Activated CD4-positive, alpha-beta T cell treated with anti-CD3 and anti-CD28 coated beads, Interleukin-2, amount 50 U/mL, for 24 hours (primary cell): Measurements from ENCODE around the gene IFIT3.

Source experiments
- DNase-seq, 2 donors: peaks; one replicate each; pipeline ENCODE4 v3.0.0-alpha.2; 2020; ENCODE audit warnings: low read depth in 1 of 2, low spot score in 1 of 2

IFIT3 gene

DNA sequence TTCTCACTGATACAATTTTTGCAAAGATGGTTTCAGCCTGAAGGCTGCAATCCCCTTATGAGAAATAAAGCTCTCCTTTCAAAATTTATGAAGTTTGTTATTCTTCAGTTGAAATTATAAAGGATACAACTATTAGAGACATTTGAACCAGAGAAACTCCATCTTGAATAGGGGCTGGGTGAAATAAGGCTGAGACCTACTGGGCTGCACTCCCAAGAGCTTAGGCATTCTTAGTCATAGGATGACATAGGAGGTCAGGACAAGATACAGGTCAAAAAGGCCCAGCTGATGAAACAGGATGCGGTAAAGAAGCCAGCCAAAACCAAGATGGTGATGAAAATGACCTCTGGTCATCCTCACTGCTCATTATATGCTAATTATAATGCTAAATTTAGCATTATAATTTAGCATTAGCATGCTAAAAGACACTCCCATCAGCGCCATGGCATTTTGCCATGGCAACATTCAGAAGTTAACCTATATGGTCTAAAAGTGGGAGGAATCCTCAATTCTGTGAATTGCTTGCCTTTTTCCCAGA is 27.7 kb downstream of the IFIT3 start:
- no peak for DNase-seq

DNA sequence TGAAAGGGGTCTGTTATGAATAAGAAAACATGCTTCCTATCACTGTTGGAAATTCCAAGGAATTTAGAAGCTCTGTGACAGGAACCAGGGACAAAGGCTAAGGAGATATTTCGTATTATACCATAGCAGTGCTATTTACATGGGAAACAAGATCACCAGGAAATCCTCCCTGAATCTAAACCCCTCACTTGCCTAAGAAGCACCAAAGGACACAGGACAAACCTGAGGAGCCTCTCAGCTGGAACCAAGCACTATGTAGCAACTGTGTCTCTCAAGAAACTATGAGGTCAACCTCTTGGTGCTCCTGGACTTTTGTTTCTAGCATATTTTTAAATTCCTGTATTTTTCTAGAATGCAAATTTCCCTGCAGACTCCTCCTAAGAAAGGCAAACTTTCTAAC is 29.3 kb downstream of the IFIT3 start:
- DNase-seq, result no peak

DNA sequence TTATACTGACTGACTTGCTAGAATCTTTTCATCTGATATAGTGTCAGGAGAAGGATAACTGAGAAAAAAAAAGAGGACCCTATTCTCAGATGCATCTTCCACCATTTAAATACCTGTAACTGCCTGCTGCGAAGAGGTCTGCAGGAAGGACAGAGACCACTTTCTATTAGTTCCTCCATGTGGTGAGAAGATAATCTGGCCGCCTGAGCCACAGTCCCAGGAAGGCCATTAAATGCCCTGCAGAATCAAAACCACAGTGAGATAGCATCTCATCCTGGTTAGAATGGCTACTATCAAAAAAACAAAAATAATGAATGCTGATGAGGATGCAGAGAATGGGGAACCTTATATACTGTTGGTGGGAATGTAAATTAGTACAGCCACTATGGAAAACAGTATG is 30.2 kb downstream of the IFIT3 start:
- no peak for DNase-seq

DNA sequence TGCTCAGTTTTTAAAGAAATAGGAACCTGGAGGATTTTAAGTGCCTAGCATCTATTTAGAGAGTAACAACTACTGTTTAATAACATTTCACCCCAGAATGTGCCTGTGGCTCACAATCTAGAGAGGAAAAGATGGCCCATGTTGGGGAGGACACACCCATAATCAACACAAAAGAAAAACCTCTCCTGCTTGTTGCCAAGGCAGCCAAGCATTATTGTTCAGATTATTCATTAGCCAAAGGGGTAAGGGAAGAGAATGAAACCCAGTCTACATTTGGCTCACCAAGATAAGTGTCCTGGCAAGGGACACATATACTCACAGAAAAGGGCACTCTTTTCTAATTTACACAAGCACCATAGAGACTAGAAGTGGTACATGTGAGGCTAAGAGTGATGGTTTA is 32.4 kb downstream of the IFIT3 start:
- no peak for DNase-seq

DNA sequence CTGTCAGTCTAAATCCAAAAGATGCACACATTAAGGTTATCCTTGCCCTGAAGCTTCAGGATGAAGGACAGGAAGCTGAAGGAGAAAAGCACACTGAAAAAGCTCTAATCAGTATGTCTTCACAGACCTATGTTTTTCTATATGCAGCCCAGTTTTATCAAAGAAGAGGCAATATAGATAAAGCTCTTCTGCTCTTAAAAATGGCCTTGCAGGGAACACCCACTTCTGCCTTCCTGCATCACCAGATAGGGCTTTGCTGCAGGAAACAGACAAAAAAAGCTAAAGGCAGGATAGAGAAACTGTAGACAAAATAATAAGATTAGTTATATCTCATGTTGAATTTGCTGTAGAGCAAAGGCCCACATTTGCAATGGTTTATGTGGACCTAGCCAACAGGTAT is 35.1 kb downstream of the IFIT3 start:
- DNase-seq, result no peak

DNA sequence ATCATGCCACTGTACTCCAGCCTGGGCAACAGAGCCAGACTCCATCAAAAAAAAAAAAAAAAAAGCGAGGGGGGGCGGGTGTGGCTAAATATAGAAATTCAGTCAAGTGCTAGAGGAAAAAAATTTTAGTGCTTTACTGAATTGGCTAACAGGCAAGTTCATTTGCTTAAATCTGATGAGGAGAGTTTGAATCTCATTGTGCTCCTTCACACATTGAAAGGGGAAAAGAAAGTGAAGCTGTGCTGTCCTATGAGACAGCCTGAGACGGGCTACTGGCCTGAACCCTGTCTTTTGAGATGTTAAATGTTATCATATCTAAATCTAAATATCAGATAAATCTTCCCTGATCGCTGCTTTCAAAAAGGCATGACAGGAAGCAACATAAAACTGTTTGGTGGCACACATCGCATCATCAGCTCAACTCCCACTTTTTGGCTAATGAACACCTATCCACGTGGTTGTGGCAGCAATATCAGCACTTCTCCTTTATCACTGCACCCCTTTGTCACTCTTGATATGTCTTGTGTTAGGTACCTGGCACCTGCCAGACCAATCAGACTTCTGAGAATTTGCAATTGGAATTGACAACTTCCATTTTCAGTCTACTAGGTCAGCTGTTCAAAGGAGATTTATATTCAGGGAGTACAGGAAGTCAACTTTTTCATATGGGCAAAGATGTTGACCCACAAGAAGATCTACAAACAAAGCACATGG is 36.1 kb downstream of the IFIT3 start:
- no peak for DNase-seq

DNA sequence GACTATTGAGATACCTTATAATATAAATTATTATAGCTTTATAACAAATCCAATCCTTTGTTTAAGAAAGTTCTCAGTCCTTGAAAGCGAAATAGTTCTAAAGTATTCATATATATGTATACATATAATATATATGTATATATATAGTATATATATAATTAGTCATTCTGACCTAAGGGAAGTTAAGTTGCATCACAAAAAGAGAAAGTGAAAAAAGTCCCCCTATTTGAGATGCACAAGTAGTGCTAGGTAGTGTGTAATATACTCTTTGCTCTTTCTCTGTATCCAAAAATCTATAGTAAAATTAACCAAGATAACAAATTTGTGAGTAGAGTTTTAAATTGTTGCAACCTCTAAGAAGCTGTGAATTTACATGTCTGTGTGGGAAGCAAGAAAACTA is 36.7 kb downstream of the IFIT3 start:
- no peak for DNase-seq

DNA sequence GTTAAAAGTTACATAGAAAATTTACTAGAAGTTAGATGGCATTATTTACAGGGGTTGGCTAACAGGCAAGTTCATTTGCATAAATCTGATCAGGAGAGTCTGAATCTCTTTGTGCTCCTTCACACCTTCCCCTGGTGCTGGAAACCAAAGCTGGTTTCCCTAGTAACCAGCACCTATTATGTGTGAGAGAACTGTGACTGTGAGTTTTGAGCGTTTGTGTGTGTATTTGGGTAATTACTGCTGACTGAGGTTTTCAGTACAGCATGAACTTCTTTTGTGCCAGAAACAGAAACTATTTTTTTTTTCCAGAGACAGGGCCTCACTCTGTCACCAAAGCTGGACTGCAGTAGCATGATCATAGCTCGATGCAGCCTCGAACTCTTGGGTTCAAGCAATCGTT is 39.7 kb downstream of the IFIT3 start:
- DNase-seq, result no peak

DNA sequence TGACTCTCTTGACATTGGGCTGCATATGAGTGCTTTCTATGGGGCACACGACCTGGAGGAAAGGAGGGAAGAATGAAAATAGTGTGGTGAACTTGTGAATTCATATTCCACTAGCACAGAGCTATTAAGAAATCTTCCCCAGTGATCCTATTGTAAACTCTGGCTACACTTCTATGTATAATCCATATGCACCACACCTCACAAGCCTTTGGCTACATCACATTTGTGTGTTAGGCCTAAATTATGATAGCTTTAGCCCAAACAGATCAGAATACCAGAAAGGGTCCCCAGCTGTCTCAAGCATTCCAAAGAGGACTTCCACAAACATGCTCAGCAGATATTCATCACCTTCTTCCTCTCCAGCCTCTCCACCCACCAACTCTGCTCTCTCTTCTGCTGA is 40.3 kb downstream of the IFIT3 start:
- no peak for DNase-seq

DNA sequence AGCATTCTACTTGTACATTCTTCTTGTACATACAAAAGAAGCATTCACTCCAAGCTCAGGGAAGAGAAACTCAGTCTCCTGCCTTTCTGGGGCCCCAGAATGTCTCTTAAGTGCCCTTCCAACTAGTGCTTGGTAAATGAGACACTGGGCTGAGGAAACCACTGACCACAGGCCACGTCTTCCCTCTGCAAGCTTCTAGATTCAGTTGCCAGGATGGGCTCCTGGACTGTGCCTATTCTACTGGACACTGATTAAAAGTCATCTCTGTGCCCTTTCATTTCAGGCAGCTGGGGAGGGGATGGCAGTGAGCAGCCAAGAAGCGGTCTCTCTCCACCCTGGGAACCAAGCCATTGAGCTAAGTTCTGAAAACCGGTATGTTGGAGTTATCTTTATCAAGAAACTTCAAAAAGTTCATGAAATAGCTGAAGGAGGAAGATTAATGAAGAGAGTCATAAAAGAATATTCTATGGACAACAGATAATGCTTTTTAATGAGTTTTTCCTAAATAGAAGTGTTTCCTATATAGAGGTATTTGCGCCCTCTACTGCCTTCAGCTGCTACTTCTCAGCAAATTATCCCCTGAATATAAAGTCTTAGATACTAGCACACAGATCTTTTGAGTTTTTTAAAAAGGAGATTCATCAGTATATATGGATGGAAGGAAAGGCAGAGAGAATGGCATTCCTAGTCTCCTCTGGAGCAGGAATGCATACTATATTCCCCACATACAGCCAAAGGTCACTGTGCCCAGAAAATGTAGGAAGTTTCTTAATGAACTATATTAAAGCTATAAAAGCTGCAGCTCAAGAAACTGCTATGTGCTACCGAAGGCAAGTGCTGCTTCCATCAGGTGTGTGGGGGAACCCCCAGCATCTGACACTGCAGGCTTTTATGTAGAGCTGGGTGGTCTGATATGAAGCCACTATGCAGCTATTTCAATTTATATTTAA is 41.6 kb downstream of the IFIT3 start:
- no peak for DNase-seq

DNA sequence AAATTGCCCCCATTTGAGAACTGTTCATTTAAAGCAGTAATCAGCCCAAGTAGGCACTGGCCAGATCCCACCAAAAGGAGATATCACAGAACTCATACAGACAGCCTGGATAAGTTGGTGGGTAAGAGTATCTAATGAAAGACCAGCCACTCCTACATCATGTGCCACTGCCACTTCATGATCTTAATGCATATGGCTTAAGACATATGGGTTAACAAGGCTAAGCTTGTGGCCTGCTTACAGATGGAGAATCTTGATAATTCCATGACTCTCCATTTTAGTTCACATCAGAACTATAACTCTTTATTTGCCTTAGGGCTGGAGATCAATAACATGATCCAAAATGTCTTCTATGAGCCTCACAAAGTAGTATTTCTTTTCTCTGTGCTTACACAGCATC is 43.3 kb downstream of the IFIT3 start:
- DNase-seq, result no peak

DNA sequence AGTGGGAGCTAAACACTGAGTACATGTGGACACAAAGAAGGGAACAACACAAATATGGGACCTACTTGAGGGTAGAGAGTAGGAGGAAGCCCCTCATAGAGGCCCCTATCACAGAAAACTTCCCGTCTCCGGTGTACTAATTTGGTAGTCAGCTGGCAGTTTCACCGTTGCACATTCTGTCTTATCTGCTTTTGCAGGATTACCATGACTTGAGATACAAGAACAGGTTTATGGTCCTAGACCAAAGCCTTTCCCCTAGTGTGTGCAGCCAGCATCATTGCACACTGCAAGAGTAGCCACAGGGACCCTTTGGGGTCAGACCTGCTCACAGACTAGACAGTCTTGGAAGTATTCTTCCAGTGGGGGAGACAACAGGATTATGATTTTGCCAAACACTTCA is 44.2 kb downstream of the IFIT3 start:
- no peak for DNase-seq

DNA sequence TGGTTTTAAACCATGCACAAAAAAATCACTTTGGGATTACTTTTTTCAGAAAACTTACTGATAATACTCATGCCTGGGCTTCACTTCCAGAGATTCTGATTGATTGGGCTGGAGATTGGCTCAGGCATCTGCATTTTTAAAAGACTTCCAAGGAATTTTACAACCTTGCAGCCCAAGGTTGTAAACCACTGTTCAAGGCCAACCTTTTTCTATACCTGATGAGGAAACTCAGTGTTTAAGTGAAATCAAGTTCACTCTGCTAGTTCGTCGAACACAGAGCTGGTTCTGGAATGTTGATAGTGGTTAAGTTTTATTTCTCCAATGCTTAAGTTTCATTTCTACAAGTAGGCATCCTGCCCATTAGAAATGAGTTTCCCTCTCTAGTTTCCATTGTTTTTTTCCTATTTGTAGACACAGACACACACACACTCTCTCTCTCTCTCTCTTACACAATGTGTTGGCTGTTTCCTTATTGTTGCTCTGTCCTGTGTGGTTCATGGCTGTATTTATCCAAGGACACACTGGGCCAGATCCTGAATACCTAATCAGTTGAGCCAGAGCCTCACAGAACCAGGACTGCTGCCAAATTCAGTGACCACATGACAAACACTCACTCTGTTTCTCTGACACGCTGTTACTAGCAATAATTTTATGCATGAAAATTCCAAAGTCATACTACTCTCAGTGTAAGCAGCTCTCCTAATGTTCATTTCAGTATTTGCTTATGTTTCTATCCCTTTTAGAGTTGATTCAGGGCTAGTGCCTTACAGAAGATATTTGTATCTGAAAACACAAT is 46.3 kb downstream of the IFIT3 start:
- no peak for DNase-seq

DNA sequence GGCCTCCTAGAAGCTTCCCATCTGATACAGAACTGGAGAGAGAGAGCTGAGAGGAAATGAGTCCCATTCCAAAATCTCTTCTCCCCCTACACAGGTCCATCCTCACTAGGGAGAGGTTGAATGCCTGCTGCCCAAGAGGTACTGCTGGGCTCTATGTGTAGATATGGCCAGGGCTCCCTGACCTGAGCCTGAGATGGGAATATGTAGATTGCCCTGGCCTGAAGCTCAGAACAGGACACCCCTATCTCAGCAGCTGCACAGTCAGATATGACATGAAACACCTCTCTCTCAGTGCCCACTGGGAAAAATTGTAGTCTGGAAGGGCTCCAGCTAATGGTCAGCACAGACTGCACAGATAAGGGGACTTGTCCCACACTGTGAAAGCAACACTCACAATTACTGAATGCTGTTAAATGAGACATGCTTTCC is 46.9 kb downstream of the IFIT3 start:
- no peak for DNase-seq

DNA sequence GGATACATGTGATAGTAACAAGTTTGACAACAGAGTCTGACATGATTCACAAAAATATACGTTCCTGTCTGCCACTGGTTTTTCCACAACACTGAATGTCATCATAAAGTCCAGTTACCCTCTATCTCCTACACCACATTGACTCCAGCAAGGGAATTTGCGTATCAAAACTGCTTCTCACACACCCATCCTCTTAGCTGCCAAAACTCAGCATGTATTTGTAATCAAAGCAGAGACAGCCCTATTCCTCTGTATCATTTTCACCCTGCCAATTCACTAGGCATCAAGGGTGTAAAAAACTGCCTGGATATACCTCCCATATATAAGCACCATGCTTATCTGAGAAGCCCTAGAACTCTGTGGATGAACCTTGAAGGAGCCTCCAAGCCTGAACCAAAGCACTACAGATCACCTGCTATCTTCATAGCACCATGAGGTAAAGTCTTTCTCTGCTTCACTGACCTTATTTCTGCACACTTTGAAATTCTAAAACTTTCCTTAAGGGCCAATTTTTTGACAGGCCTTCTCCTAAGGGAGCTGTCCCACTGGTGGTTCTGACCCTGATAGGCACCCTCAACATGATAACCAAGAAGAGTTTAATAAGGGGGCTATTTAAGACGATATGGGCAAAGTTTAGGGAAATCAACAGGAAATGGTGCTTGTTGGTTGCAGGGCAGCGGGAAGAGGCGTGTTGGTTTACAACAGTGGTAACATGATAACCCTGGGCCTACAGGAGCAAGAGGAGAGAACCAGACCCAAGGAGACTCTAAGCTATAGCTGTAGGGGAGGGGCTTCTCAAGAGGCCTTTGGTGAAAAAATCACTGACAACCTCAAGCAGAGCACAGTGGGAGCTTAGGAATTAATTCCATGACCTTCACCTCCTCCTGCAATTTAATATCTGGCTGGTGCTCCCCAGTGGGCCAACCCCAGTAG is 50.2 kb downstream of the IFIT3 start, which contains the start of gene IFIT1B:
Gene IFIT1B, plus strand, starts transcription at position 352 of the 933 bp plus-strand sequence. Its CDS starts 80 bp downstream, at position 432.
- no peak for DNase-seq

DNA sequence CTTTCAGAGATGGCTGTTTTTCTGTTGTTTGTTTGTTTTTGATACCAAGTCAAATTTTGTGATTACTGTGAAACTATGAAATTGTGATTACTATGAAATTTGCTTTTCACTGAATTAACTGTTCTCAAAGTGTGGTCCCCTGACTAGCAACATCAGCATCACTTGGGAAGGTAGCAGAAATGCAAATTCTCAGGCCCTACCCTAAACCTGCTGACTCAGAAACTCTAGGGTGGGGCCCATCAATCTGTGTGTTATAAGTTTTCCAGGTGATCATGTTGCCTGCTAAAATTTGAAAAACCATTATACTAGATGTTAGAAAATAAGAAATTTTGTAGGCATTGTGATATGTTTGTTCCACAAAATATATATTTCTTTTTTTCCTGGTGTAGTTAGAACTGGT is 51.3 kb downstream of the IFIT3 start:
- no peak for DNase-seq

DNA sequence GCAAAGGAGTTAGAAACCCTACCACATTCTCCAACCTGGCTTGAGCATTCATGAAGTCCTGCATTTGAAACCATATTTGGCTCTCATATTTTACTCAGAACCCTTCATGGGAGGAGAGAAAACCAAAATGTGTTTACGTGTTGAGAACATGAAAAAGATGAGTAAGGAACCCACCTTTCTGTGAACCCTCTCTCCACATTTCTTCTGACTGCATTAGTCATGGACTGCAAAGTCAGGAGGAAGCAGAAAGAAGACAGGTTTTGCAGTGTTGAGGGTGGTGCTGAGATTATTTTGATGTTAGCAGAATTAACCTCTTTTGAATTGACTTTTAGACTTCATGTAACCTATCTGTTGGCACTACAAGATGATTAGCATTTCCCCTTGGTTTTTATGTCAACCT is 55.0 kb downstream of the IFIT3 start:
- no peak for DNase-seq

DNA sequence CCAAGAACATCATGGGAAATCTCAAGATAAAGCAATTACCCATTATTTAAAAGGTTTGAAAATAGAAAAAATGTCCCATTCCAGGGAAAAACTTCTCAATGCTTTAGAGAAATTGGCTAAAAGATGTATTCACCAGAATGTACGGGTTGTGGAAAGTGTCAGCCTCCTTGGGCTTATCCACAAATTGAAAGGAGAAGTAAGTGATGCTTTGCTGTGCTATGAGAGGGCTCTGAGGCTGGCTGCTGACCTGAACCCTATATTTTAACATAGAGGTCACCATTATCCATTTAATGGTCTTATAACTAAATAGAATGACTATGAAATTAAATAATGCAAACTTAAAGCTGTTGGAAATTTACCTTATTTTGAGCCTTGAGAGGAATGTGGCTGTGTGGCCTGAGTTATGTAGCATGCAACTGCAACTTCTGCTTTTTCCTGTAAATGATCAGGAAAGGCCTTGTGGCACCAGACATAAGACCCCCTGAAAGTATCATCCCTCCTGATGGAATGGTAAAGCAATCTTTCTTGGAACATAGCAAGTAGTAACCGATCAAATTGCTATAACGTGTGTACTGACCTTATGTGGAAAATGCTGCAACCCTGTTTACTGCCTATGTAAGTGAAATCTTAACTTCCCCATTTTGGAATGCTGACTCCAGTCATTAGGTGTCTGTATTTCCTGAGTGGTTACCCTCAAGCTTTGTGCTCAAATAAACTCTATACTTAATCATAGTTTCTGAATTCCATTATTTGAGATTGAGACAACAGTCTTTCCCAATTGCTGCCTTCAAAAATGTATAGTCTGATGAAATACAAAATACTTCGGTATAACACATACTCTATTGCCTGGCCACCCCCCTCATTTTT is 56.9 kb downstream of the IFIT3 start:
- no peak for DNase-seq

DNA sequence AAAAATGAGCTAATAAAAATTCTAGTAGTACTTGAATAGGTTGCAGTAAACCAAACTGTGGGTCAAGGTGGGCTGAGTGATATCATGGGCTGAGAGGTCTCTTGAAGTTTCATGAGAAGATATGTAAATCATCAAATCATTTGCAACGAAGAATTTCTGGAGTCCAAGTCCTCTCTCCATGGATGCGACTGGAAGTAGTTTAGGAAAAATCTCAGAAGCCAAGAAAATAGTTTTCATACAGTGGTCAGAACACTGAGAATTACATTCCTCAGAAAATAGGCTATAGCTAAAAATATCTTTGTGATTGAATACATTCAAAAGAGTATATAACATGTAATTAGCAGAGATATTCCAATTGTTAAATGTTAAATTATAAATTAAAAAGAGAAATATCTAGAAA is 61.0 kb downstream of the IFIT3 start:
- DNase-seq, result no peak
